Spleen (tissue), 11 donors: ENCODE data around the gene ZNF473. TPM values are rescaled to one million over a fixed set of nuclear protein-coding genes. Genes with fewer than 3 reads are reported as not detected.
A peak's percentile ranks its signal among the peaks of the same experiment; 100 is the strongest.

Source experiments
- DNase-seq: peaks from one replicate; pipeline ENCODE4 v3.0.0-alpha.2; 2020
- H3K27ac ChIP-seq, 8 donors: fragments of 200-600 bp; sonication (generic) in 7 of 8; 1 replicate in 4 of 8; 2 replicates in 4 of 8; pipeline versions ENCODE4 v1.5.0 to v1.8.0; 2016 to 2021; ENCODE audit warnings: inconsistent platforms in 4 of 8, mild to moderate bottlenecking in 4 of 8, moderate library complexity in 1 of 8
- H3K27me3 ChIP-seq, 7 donors: fragments of 200-600 bp; sonication (generic) in 6 of 7; replicated peaks in 1 of 7; 1 replicate in 4 of 7; 2 replicates in 3 of 7; pipeline versions ENCODE4 v1.5.0 to v1.8.0; 2016 to 2021; ENCODE audit warnings: inconsistent platforms in 3 of 7, mild to moderate bottlenecking in 1 of 7
- H3K36me3 ChIP-seq, 6 donors: fragments of 200-600 bp; sonication (generic) in 5 of 6; 1 replicate in 4 of 6; 2 replicates in 2 of 6; pipeline versions ENCODE4 v1.5.0 to v1.8.0; 2016 to 2021; ENCODE audit warnings: inconsistent platforms in 2 of 6
- H3K4me1 ChIP-seq, 6 donors: fragments of 200-600 bp; sonication (generic) in 5 of 6; 1 replicate in 3 of 6; 2 replicates in 3 of 6; pipeline versions ENCODE4 v1.5.0 to v1.8.0; 2016 to 2021; ENCODE audit warnings: inconsistent platforms in 3 of 6
- H3K4me3 ChIP-seq, 8 donors: fragments of 200-600 bp; sonication (generic) in 7 of 8; 1 replicate in 4 of 8; 2 replicates in 4 of 8; pipeline versions ENCODE4 v1.5.0 to v1.8.0; 2016 to 2021; ENCODE audit warnings: inconsistent platforms in 4 of 8, mild to moderate bottlenecking in 4 of 8, moderate library complexity in 2 of 8
- H3K9me3 ChIP-seq, 8 donors: fragments of 200-600 bp; sonication (generic) in 7 of 8; 1 replicate in 4 of 8; 2 replicates in 4 of 8; pipeline versions ENCODE4 v1.5.0 to v1.8.0; 2016 to 2021; ENCODE audit warnings: inconsistent platforms in 4 of 8
- POLR2A ChIP-seq, 3 donors: fragments of 450-650 bp; IDR thresholded peaks; one replicate each; pipeline ENCODE4 v1.5.1; 2017; ENCODE audit warnings: antibody characterized with exemption in 3 of 3, mild to moderate bottlenecking in 1 of 3
- POLR2AphosphoS5 ChIP-seq, 3 donors: sonication (generic); formaldehyde crosslinking; IDR thresholded peaks; one replicate each; pipeline ENCODE4 v1.5.1; 2017; ENCODE audit warnings: antibody characterized with exemption in 3 of 3
- WGBS, 5 donors: extraction: QIAGEN DNeasy Blood & Tissue Kit in 3 of 5; methylation state at CpG; one replicate each; pipeline versions ENCODE4 v1.1.5 to v1.1.7; 2013 to 2018; 5-methylcytosine and 5-hydroxymethylcytosine counted together
- intact Hi-C: fragments of 100-400 bp; cut with DNase I; formaldehyde crosslinking; loops from one replicate; pipeline ENCODE4 v1.15.0; 2023; ENCODE audit warnings: low total_unique reads
- polyA plus RNA-seq, 3 donors: library from polyadenylated mRNA; stranded (reverse); fragments of 200-250 nt; gene quantifications; one replicate each; pipeline ENCODE4 v1.2.1, GENCODE V29; 2013
- total RNA-seq, 7 donors: library from RNA; depleted of rRNA in 3 of 7; stranded (reverse); fragments of >200 nt in 3 of 7; fragmentation: NEBNext Ultra II Directional in 4 of 7; extraction: Animal tissue kit (Norgen Biotek cat#: 25700) in 4 of 7; gene quantifications; one replicate each; pipeline versions ENCODE4 v1.1.0 to v1.2.1, GENCODE V29; 2016 to 2021
- TF ChIP-seq, protein P1 (sequence below), 11 experiments: fragments of 200-600 bp in 7 of 11; fragments of 450-650 bp in 4 of 11; sonication (generic) in 4 of 11; IDR thresholded peaks in 8 of 11; conservative IDR thresholded peaks in 3 of 11; 1 replicate in 7 of 11; 2 replicates in 4 of 11; pipeline versions ENCODE4 v1.4.0 to v1.8.0; 2016 to 2021; ENCODE audit warnings: antibody characterized with exemption in 11 of 11, inconsistent platforms in 4 of 11, mild to moderate bottlenecking in 1 of 11
- donor health status: healthy with polysubstance abuse.
- donor health status: DM: no; HTN: no; CAD: no; lungs with moderate emphysema.
- donor health status: DM: no; HTN: no; CAD: no.
- donor health status: Bipolar disorder and iron deficiency.
- donor health status: healthy.
- donor health status: DM: no; HTN: no; CAD: no.
- donor health status: DM: yes; HTN: yes; CAD: no.

The ZNF473 gene
- total and polyA plus RNA-seq, 10 donors, result 2.4 to 24.2 (median 17.0) TPM

DNA sequence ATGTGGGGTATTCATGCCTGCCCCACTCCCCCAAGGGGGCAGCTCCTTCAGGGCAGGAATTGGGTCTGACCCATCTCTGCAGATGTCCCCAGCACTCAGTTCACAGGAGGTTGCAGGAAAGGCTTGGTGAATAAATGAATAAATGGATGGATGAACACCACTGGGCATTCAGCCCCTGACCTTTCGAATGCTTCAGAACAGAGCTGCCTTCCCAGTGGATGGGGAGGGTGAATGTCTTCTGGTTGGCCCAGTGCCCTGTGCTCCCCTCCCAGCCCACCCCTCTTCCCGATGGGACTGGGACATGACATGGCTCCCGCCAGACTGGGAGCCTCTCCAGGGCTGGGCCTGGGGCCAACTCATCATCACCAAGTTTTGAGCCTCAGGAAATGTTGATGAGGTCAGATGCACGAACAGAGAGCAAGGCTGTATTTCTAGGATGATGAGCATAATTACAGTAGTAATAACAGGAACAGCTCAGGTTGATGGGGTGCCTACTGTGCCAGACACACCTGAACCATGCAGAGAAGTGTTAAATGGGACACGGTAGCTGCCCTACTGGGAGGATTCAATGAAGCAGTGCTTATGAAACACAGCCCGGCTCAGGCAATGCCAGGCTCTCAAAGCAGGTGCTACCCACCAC is 26.3 kb upstream of the ZNF473 start:
- H3K27me3 ChIP-seq, result no peaks in the 10 kb centered on the region
- no peaks in the 10 kb centered on the region for H3K9me3 ChIP-seq
- DNase-seq, result no peak
- H3K4me1 ChIP-seq, result peaks cover 0 to 41% (median 2%) of the 10 kb centered on the region in 6 donors
- H3K4me3 ChIP-seq, result no peak overlapping the region
- intact Hi-C loops, result no loop called here
- TF ChIP-seq POLR2A (IDR thresholded peaks at IDR 0.05) (no peak), POLR2AphosphoS5 (IDR thresholded peaks at IDR 0.05) (no peak)
- TF ChIP-seq, protein P1, sequence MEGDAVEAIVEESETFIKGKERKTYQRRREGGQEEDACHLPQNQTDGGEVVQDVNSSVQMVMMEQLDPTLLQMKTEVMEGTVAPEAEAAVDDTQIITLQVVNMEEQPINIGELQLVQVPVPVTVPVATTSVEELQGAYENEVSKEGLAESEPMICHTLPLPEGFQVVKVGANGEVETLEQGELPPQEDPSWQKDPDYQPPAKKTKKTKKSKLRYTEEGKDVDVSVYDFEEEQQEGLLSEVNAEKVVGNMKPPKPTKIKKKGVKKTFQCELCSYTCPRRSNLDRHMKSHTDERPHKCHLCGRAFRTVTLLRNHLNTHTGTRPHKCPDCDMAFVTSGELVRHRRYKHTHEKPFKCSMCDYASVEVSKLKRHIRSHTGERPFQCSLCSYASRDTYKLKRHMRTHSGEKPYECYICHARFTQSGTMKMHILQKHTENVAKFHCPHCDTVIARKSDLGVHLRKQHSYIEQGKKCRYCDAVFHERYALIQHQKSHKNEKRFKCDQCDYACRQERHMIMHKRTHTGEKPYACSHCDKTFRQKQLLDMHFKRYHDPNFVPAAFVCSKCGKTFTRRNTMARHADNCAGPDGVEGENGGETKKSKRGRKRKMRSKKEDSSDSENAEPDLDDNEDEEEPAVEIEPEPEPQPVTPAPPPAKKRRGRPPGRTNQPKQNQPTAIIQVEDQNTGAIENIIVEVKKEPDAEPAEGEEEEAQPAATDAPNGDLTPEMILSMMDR (IDR thresholded peaks at IDR 0.05 in 8 of 11, conservative IDR thresholded peaks at IDR 0.05 in 3 of 11), result no peak
- H3K27ac ChIP-seq, result no peak overlapping the region
- 68 to 91% (median 81%) methylated on average over 6 of the region's 6 CpGs for WGBS, 5 donors
- H3K36me3 ChIP-seq, result peaks cover 0 to 100% (median 95%) of the 10 kb centered on the region in 6 donors

DNA sequence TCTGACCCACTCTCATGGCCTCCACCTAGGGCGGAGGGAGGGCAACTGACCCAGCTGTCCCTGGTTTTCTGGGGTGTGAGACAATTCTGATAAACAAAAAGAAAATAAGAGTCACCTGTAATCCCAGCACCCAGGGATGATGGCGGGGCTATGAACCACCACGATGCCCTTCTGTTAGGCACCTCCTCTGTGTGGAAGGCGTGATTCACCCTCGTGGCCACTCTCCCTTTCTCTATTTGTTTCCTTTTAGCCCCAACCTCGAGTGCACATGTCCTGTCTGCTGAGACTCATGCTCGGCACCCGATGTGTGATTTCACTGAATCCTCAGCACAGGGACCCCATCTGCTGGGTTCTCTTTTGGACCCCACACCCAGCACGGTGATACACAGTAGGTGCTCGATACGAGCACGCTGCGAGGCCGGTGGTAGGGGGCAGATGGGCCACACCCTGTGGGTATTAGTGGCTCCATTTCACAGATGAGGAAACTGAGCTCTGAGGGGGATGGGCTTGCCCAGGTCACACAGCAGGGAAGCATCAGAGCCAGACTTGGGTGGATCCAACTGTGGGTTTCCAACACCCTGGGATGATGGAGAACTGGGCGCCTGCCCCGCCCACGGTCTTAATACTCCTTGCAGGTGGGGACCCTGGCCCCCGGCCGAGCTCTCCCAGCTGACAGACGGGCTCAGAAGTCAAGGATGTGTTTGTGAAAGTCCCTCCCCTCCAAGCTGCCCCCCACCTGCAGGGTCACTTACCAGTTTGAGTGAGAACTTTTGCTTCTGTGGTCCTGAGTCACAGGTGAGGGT is 25.6 kb upstream of the ZNF473 start:
- Histone ChIP-seq H3K27ac (no peak overlapping the region), H3K9me3 (no peaks in the 10 kb centered on the region), H3K4me1 (peaks cover 0 to 44% (median 2%) of the 10 kb centered on the region in 6 donors), H3K36me3 (peaks cover 0 to 100% (median 95%) of the 10 kb centered on the region in 6 donors), H3K27me3 (no peaks in the 10 kb centered on the region), H3K4me3 (no peak overlapping the region)
- WGBS, 5 donors, result 90 to 95% (median 92%) methylated on average over 14 to 20 of the region's 20 CpGs
- DNase-seq, result no peak
- TF ChIP-seq POLR2A (IDR thresholded peaks at IDR 0.05), result no peak
- TF ChIP-seq, protein P1 (IDR thresholded peaks at IDR 0.05 in 8 of 11, conservative IDR thresholded peaks at IDR 0.05 in 3 of 11), result no peak
- no peak for TF ChIP-seq POLR2AphosphoS5 (IDR thresholded peaks at IDR 0.05)
- intact Hi-C loops, result no loop called here

DNA sequence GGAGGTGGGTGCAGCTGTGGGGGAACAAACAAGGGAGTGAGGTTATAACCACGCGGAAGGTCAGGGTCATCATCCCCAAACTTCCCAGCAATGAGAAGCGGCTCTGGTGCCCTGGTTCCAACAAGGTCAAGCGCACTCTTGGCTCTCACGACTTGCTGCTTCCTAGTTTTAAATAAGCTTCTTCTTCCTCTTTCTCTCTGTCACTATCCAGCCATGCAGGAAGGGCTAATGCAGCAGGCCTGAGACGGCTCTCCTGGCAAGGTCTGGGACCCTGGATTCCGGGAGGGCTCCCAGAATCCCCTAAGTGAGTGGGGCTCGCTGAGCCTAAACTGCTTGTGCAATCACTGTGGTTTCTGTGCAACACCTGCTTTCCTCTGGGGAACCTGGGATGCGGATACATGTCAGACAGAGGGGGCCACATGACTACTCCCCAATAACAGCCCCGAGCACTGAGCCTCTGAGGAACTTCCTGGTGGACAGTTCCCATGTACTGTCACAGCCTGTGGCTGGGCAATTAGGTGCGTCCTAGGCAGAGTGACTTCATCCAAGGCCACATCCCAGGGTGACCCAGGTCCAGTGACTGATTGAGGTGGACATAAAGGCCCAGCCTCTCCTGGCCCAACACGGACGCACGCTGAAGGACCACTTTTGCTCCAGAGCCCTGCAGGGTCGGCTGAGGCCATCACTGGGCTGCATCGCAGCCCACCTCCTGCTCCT is 24.8 kb upstream of the ZNF473 start:
- peak overlapping the region in 2 of 8 donors; percentile 2 to 21 for H3K27ac ChIP-seq
- WGBS, 5 donors, result 75 to 86% (median 76%) methylated on average over 13 to 16 of the region's 16 CpGs
- H3K9me3 ChIP-seq, result no peaks in the 10 kb centered on the region

More for the DNA sequence above, 24.8 kb upstream of the ZNF473 start:
- Histone ChIP-seq H3K4me1 (peaks cover 0 to 44% (median 2%) of the 10 kb centered on the region in 6 donors), H3K36me3 (peaks cover 0 to 100% (median 95%) of the 10 kb centered on the region in 6 donors), H3K27me3 (no peaks in the 10 kb centered on the region), H3K4me3 (no peak overlapping the region)
- TF ChIP-seq POLR2AphosphoS5 (IDR thresholded peaks at IDR 0.05) (no peak), POLR2A (IDR thresholded peaks at IDR 0.05) (no peak)
- TF ChIP-seq, protein P1 (IDR thresholded peaks at IDR 0.05 in 8 of 11, conservative IDR thresholded peaks at IDR 0.05 in 3 of 11), result no peak
- intact Hi-C loops, result no loop called here
- no peak for DNase-seq
